ENCODE measurements around the gene TRIP4. TPM values are rescaled to one million over a fixed set of nuclear protein-coding genes. Genes with fewer than 3 reads are reported as not detected.
A peak's percentile ranks its signal among the peaks of the same experiment; 100 is the strongest.

TRIP4 gene
- total RNA-seq, 1 experiment from 2014 or later = 26.2 TPM

DNA sequence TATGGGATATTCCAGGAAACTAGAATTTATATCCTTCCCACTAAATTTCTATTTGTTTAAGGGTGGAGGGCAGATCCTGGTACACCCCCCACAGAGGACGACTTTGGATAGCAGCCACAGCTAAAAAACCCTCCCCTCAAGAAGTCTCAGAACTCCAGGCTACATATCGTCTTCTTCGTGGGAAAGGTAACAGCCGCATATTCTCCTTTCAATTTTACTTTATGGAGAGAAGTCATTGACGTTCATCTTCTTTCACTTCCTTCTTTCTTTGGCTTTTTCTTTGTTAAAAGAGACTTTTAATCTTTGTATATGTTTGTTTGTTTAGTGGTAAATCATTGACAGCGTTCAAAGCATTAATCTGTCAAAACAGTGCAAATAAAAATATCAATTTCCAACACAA, 36.3 kb downstream of the TRIP4 start:
- peaks cover 47% of the 10 kb centered on the region for H3K36me3 Mint-ChIP-seq (ENCODE audit: insufficient read depth, unreplicated experiment)
- no peaks in the 10 kb centered on the region for H3K9me3 Mint-ChIP-seq (ENCODE audit: unreplicated experiment)
- intact Hi-C loops (cut with micrococcal nuclease; ENCODE audit: unreplicated experiment) = no loop called here
- peaks cover 5% of the 10 kb centered on the region; the same call in 1 of the 2 replicates for H3K4me1 ChIP-seq
- BruUV-seq (replicated peaks) = no TSS peak
- H3K27ac Mint-ChIP-seq (ENCODE audit: unreplicated experiment) = no peak overlapping the region
- TF ChIP-seq, protein P1, sequence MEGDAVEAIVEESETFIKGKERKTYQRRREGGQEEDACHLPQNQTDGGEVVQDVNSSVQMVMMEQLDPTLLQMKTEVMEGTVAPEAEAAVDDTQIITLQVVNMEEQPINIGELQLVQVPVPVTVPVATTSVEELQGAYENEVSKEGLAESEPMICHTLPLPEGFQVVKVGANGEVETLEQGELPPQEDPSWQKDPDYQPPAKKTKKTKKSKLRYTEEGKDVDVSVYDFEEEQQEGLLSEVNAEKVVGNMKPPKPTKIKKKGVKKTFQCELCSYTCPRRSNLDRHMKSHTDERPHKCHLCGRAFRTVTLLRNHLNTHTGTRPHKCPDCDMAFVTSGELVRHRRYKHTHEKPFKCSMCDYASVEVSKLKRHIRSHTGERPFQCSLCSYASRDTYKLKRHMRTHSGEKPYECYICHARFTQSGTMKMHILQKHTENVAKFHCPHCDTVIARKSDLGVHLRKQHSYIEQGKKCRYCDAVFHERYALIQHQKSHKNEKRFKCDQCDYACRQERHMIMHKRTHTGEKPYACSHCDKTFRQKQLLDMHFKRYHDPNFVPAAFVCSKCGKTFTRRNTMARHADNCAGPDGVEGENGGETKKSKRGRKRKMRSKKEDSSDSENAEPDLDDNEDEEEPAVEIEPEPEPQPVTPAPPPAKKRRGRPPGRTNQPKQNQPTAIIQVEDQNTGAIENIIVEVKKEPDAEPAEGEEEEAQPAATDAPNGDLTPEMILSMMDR (IDR thresholded peaks at IDR 0.05; ENCODE audit: insufficient read depth in 1 of 2, low read depth in 1 of 2, low read length in 1 of 2, severe bottlenecking in 1 of 2, unreplicated experiment in 1 of 2) = no peak
- no peaks in the 10 kb centered on the region for H3K9me3 ChIP-seq
- no peaks in the 10 kb centered on the region for H3K4me1 Mint-ChIP-seq (ENCODE audit: low read depth, unreplicated experiment)
- ChIA-PET POLR2A (no interaction called here), CTCF (no interaction called here)
- no peaks in the 10 kb centered on the region for H3K27me3 ChIP-seq (replicated peaks; ENCODE audit: control insufficient read depth, insufficient read depth, low read length)
- H3K27me3 Mint-ChIP-seq (ENCODE audit: insufficient read depth, unreplicated experiment) = no peaks in the 10 kb centered on the region
- H3K4me3 ChIP-seq (ENCODE audit: low read depth, low read length) = no peak overlapping the region
- no peaks in the 10 kb centered on the region; the same call in 1 of the 2 replicates for H3K36me3 ChIP-seq (ENCODE audit: control insufficient read depth, insufficient read depth, low read length)
- no peak overlapping the region for H3K4me3 Mint-ChIP-seq (ENCODE audit: unreplicated experiment)
- DNase-seq = no peak

DNA sequence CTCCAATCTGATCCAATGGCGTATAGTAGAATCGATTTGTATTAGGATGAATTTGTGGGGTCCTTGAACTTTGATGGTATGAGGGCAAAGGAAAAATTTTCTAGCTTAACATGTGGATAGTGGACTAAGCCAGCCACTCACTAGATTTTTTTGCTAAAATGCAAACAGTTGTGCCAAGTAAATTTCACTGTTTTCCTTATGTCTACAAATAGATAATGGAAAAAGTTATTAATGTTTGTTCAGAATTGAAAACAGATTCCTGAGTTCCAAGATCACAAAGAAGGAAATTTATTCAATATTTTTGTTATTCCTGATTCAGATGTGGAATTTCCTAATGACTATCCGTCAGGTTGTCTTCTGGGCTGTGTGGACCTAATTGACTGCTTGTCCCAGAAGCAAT, 37.6 kb downstream of the TRIP4 start:
- POLR2A ChIA-PET = no interaction called here

DNA sequence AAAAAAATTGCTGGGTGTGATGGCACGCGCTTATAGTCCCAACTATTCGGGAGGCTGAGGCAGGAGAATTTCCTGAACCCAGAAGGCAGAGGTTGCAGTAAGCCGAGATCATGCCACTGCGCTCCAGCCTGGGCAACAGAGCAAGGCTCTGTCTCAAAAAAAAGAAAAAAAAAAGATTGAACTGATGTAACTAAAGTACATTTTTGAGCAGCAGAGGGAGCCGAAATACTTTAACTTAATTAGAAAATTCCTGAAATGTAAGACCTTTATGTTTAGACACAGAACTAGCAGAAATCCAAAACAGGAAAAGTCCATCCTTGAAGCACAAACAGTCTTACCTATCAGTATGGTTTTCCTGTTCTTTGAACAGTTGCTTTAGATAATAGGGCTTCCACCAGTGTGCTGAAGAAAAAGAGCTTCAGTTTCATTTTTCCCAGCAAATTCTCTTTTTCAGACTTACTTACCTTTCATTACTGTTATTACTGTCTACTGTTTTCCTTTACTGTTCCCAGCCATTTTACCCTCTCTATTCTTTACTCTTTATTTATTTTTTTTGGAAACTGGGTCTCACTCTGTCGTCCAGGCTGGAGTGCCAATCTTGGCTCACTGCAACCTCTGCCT, 39.3 kb downstream of the TRIP4 start:
- intact Hi-C loops (cut with micrococcal nuclease; ENCODE audit: unreplicated experiment) = loop anchor here (1.0 to 2.0 kb wide), 3 partner anchors 227 to 302 kb away; no protein-coding TSS in a partner anchor
- Mint-ChIP-seq H3K36me3 (ENCODE audit: insufficient read depth, unreplicated experiment) (peaks cover 30% of the 10 kb centered on the region), H3K4me1 (ENCODE audit: low read depth, unreplicated experiment) (no peaks in the 10 kb centered on the region), H3K4me3 (ENCODE audit: unreplicated experiment) (no peak overlapping the region), H3K27me3 (ENCODE audit: insufficient read depth, unreplicated experiment) (no peaks in the 10 kb centered on the region), H3K9me3 (ENCODE audit: unreplicated experiment) (no peaks in the 10 kb centered on the region), H3K27ac (ENCODE audit: unreplicated experiment) (peak overlapping the region; percentile 8)
- Histone ChIP-seq H3K4me1 (peaks cover 5% of the 10 kb centered on the region; the same call in 1 of the 2 replicates), H3K36me3 (ENCODE audit: control insufficient read depth, insufficient read depth, low read length) (no peaks in the 10 kb centered on the region; the same call in 1 of the 2 replicates), H3K9me3 (no peaks in the 10 kb centered on the region), H3K4me3 (ENCODE audit: low read depth, low read length) (no peak overlapping the region), H3K27me3 (replicated peaks; ENCODE audit: control insufficient read depth, insufficient read depth, low read length) (no peaks in the 10 kb centered on the region)
- peak in 1 of 2 experiments; percentile 18 for DNase-seq
- CTCF ChIA-PET = interaction anchor here (1.5 kb wide), 1 partner anchor 227 kb away, joined by 4 read pairs; no protein-coding TSS in a partner anchor
- BruUV-seq (replicated peaks) = no TSS peak
- POLR2A ChIA-PET = no interaction called here
- TF ChIP-seq, protein P1 (IDR thresholded peaks at IDR 0.05; ENCODE audit: insufficient read depth in 1 of 2, low read depth in 1 of 2, low read length in 1 of 2, severe bottlenecking in 1 of 2, unreplicated experiment in 1 of 2) = peak in 1 of 2 experiments; percentile 24

More for the DNA sequence above, 37.6 kb downstream of the TRIP4 start:
- no peaks in the 10 kb centered on the region for H3K27me3 ChIP-seq (replicated peaks; ENCODE audit: control insufficient read depth, insufficient read depth, low read length)
- H3K36me3 ChIP-seq (ENCODE audit: control insufficient read depth, insufficient read depth, low read length) = no peaks in the 10 kb centered on the region; the same call in 1 of the 2 replicates
- H3K4me3 ChIP-seq (ENCODE audit: low read depth, low read length) = no peak overlapping the region
- BruUV-seq (replicated peaks) = no TSS peak
- H3K4me3 Mint-ChIP-seq (ENCODE audit: unreplicated experiment) = no peak overlapping the region
- H3K27ac Mint-ChIP-seq (ENCODE audit: unreplicated experiment) = no peak overlapping the region
- DNase-seq = no peak
- CTCF ChIA-PET = no interaction called here
- intact Hi-C loops (cut with micrococcal nuclease; ENCODE audit: unreplicated experiment) = no loop called here
- H3K4me1 ChIP-seq = peaks cover 5% of the 10 kb centered on the region; the same call in 1 of the 2 replicates
- H3K4me1 Mint-ChIP-seq (ENCODE audit: low read depth, unreplicated experiment) = no peaks in the 10 kb centered on the region
- no peaks in the 10 kb centered on the region for H3K9me3 Mint-ChIP-seq (ENCODE audit: unreplicated experiment)
- H3K27me3 Mint-ChIP-seq (ENCODE audit: insufficient read depth, unreplicated experiment) = no peaks in the 10 kb centered on the region
- TF ChIP-seq, protein P1 (IDR thresholded peaks at IDR 0.05; ENCODE audit: insufficient read depth in 1 of 2, low read depth in 1 of 2, low read length in 1 of 2, severe bottlenecking in 1 of 2, unreplicated experiment in 1 of 2) = no peak
- peaks cover 39% of the 10 kb centered on the region for H3K36me3 Mint-ChIP-seq (ENCODE audit: insufficient read depth, unreplicated experiment)
- H3K9me3 ChIP-seq = no peaks in the 10 kb centered on the region
